GM12878 (cell line): ENCODE measurements around the gene LRSAM1. TPM values are rescaled to one million over a fixed set of nuclear protein-coding genes. Genes with fewer than 3 reads are reported as not detected.

Experiments
- ATAC-seq: fragments of 200-7000 bp; cut with Tn5 transposase; 3 replicates; pipeline ENCODE4 v1.9.1; 2020; ENCODE audit warnings: mild to moderate bottlenecking, moderate library complexity
- BruUV-seq: library from RNA; stranded (reverse); fragments of 400-500 nt; replicated peaks from 2 replicates; lab custom pipeline; 2021; lab: Mats Ljungman, UMichigan
- CTCF ChIA-PET: fragments of 300-600 bp; sonication (Branson Sonifier 250); formaldehyde crosslinking; extraction: SDS; loops from one replicate; lab custom pipeline; 2021; ENCODE audit warnings: inconsistent platforms; lab: Yijun Ruan, JAX
- POLR2A ChIA-PET: fragments of 350-600 bp; formaldehyde crosslinking; extraction: SDS; loops from one replicate; lab custom pipeline; 2021; ENCODE audit warnings: inconsistent platforms; lab: Charles Lee
- RAD21 ChIA-PET: fragments of 300-600 bp; sonication (Branson Sonifier 250); formaldehyde crosslinking; loops from one replicate; lab custom pipeline; 2023; ENCODE audit warnings: antibody characterized with exemption; ENCODE audit not compliant: unreplicated experiment; lab: Charles Lee
- SMC1A ChIA-PET: fragments of 300-600 bp; sonication (Branson Sonifier 250); formaldehyde crosslinking; loops from one replicate; lab custom pipeline; 2023; ENCODE audit not compliant: unreplicated experiment, uncharacterized antibody; lab: Charles Lee
- DNase-seq: peaks from one replicate; pipeline ENCODE4 v3.0.0-alpha.2; 2011; ENCODE audit warnings: low read depth, low spot score
- FAIRE-seq: peaks from 3 replicates; lab custom pipeline; 2011; peaks lifted over from hg19 to GRCh38; lab: Jason Lieb, UNC
- H2AFZ ChIP-seq: 2 replicates; pipeline ENCODE4 v1.6.0; 2011; ENCODE audit warnings: low read depth, low read length, control low read depth; ENCODE audit not compliant: control insufficient read depth
- H3K27ac ChIP-seq: 2 replicates; pipeline ENCODE4 v1.5.1; 2011; ENCODE audit warnings: control low read depth; ENCODE audit not compliant: control insufficient read depth, insufficient read depth
- H3K27me3 ChIP-seq, 2 experiments: replicated peaks in 1 of 2; 2 replicates each; pipeline versions ENCODE4 v1.6.0 to v1.6.1; 2011; ENCODE audit warnings: low read length in 1 of 2; ENCODE audit not compliant: control insufficient read depth in 2 of 2, insufficient read depth in 2 of 2
- H3K36me3 ChIP-seq, 2 experiments: 2 replicates each; pipeline ENCODE4 v1.5.1; 2011; ENCODE audit warnings: low read length in 1 of 2; ENCODE audit not compliant: control insufficient read depth in 2 of 2, insufficient read depth in 2 of 2
- H3K4me1 ChIP-seq: 2 replicates; pipeline ENCODE4 v1.6.1; 2011; ENCODE audit warnings: mild to moderate bottlenecking, low read length, moderate library complexity, mixed read lengths; ENCODE audit not compliant: control insufficient read depth, insufficient read depth
- H3K4me2 ChIP-seq: 2 replicates; pipeline ENCODE4 v1.6.0; 2011; ENCODE audit warnings: control low read depth; ENCODE audit not compliant: control insufficient read depth, insufficient read depth
- H3K4me3 ChIP-seq: fragments of 200-600 bp; sonication (generic); 2 replicates; pipeline ENCODE4 v1.5.1; 2016
- H3K79me2 ChIP-seq: 2 replicates; pipeline ENCODE4 v1.6.0; 2011; ENCODE audit warnings: low read length; ENCODE audit not compliant: control insufficient read depth, insufficient read depth
- H3K9ac ChIP-seq: 2 replicates; pipeline ENCODE4 v1.8.0; 2011; ENCODE audit warnings: low read length, control low read depth, mixed read lengths; ENCODE audit not compliant: control insufficient read depth, insufficient read depth
- H3K9me3 ChIP-seq: replicated peaks from 3 replicates; pipeline ENCODE4 v1.5.1; 2011; ENCODE audit warnings: mild to moderate bottlenecking, low read length; ENCODE audit not compliant: control insufficient read depth, insufficient read depth
- H4K20me1 ChIP-seq: 2 replicates; pipeline ENCODE4 v1.6.0; 2011; ENCODE audit not compliant: control insufficient read depth, insufficient read depth
- ATF7 ChIP-seq: fragments of 450-650 bp; IDR thresholded peaks from 2 replicates; pipeline ENCODE4 v1.6.1; 2016; ENCODE audit warnings: low read depth, mild to moderate bottlenecking
- BCL3 ChIP-seq: IDR thresholded peaks from 2 replicates; pipeline ENCODE4 v1.6.1; 2011; ENCODE audit warnings: borderline replicate concordance, low read depth, mild to moderate bottlenecking, moderate library complexity, low read length; ENCODE audit not compliant: insufficient read depth, poor library complexity, severe bottlenecking
- BCLAF1 ChIP-seq: fragments of 450-650 bp; IDR thresholded peaks from 2 replicates; pipeline ENCODE4 v1.6.1; 2017; ENCODE audit warnings: antibody characterized with exemption, mild to moderate bottlenecking, moderate library complexity
- CBX5 ChIP-seq: sonication (generic); IDR thresholded peaks from 2 replicates; pipeline ENCODE4 v1.6.1; 2016; ENCODE audit warnings: low read depth, moderate library complexity, mild to moderate bottlenecking, inconsistent platforms
- E2F4 ChIP-seq: IDR thresholded peaks from 2 replicates; pipeline ENCODE4 v1.6.1; 2012; ENCODE audit warnings: low read depth, low read length, improper control_type of control experiment
- EGR1 ChIP-seq, 2 experiments: IDR thresholded peaks; 1 replicate in 1 of 2; 2 replicates in 1 of 2; pipeline ENCODE4 v1.6.1; 2011 to 2012; ENCODE audit warnings: low read depth in 2 of 2, low read length in 2 of 2, borderline replicate concordance in 1 of 2, mild to moderate bottlenecking in 1 of 2, moderate library complexity in 1 of 2
- ESRRA ChIP-seq: IDR thresholded peaks from 2 replicates; pipeline ENCODE4 v1.6.1; 2012; ENCODE audit warnings: mild to moderate bottlenecking, low read length, improper control_type of control experiment
- ETV6 ChIP-seq, 2 experiments: fragments of 450-650 bp in 1 of 2; IDR thresholded peaks in 1 of 2; conservative IDR thresholded peaks in 1 of 2; 2 replicates each; pipeline ENCODE4 v1.6.1; 2014; ENCODE audit warnings: antibody characterized with exemption in 1 of 2, borderline replicate concordance in 1 of 2, low read depth in 1 of 2, mild to moderate bottlenecking in 1 of 2, moderate library complexity in 1 of 2
- HDGF ChIP-seq: fragments of 450-650 bp; IDR thresholded peaks from 2 replicates; pipeline ENCODE4 v1.6.1; 2016; ENCODE audit warnings: antibody characterized with exemption
- IKZF1 ChIP-seq: fragments of 450-650 bp; conservative IDR thresholded peaks from 2 replicates; pipeline ENCODE4 v1.6.1; 2017; ENCODE audit warnings: antibody characterized with exemption, mild to moderate bottlenecking
- NFXL1 ChIP-seq: fragments of 450-650 bp; IDR thresholded peaks from 2 replicates; pipeline ENCODE4 v1.6.1; 2017; ENCODE audit warnings: antibody characterized with exemption, mild to moderate bottlenecking, borderline replicate concordance
- NR2F1 ChIP-seq: fragments of 450-650 bp; conservative IDR thresholded peaks from 2 replicates; pipeline ENCODE4 v1.6.1; 2017; ENCODE audit warnings: mild to moderate bottlenecking
- STAT3 ChIP-seq: IDR thresholded peaks from 2 replicates; pipeline ENCODE4 v1.6.1; 2011; ENCODE audit warnings: low read depth, low read length, improper control_type of control experiment
- TARDBP ChIP-seq: IDR thresholded peaks from 2 replicates; pipeline ENCODE4 v1.6.1; 2016; ENCODE audit warnings: borderline replicate concordance
- ZBTB33 ChIP-seq: fragments of 450-650 bp; IDR thresholded peaks from 2 replicates; pipeline ENCODE4 v1.6.1; 2017; ENCODE audit warnings: mild to moderate bottlenecking
- ZNF384 ChIP-seq: IDR thresholded peaks from 2 replicates; pipeline ENCODE4 v1.6.1; 2012; ENCODE audit warnings: low read depth, mild to moderate bottlenecking, low read length, improper control_type of control experiment, borderline replicate concordance
- WGBS: methylation state at CpG from one replicate; pipeline ENCODE4 v1.1.6; 2016; ENCODE audit warnings: low lambda C conversion rate; ENCODE audit not compliant: insufficient replicate concordance, insufficient coverage; ENCODE audit errors: missing lambda C conversion rate; 5-methylcytosine and 5-hydroxymethylcytosine counted together
- in situ Hi-C: fragments of 300-500 bp; cut with MboI; formaldehyde crosslinking; loops from 9 replicates; pipeline ENCODE4 v1.14.3; 2018; ENCODE audit warnings: mixed read lengths
- intact Hi-C: fragments of 100-400 bp; cut with micrococcal nuclease; formaldehyde crosslinking; loops from one replicate; pipeline ENCODE4 v1.14.2; 2022; ENCODE audit not compliant: unreplicated experiment
- polyA plus RNA-seq, 11 experiments: library from polyadenylated mRNA; depleted of rRNA in 4 of 11; unstranded in 6 of 11; stranded (reverse) in 5 of 11; fragments of >200 nt; fragmentation: Nextera tagmentation in 4 of 11; fragmentation: Illumina TruSeq in 1 of 11; extraction: Ambion mirVana in 4 of 11; extraction: Trizol in 1 of 11; gene quantifications; 1 replicate in 1 of 11; 2 replicates in 10 of 11; pipeline versions ENCODE4 v1.2.1 to v1.2.3, GENCODE V29; 2011 to 2016; ENCODE audit warnings: inconsistent platforms in 2 of 11, missing spikeins in 2 of 11, low read depth in 1 of 11
- total RNA-seq, 4 experiments: library from RNA; depleted of rRNA in 3 of 4; stranded (reverse); fragments of >200 nt in 3 of 4; fragmentation: Illumina TruSeq in 1 of 4; extraction: Trizol in 1 of 4; gene quantifications; 2 replicates each; pipeline versions ENCODE4 v1.2.1 to v1.2.3, GENCODE V29; 2013 to 2021

LRSAM1 gene
- total and polyA plus RNA-seq, 10 of the 15 experiments (the other 5 are each of a cell fraction or from before 2014, with no cell fraction given) = 0.14 to 23.4 (median 11.7) TPM

- no peaks in the 10 kb centered on the region for H3K27me3 ChIP-seq
- intact Hi-C loops (no loop called here), in situ Hi-C loops (no loop called here)
- no peaks in the 10 kb centered on the region for H4K20me1 ChIP-seq
- no peaks in the 10 kb centered on the region for H3K36me3 ChIP-seq
- no peak overlapping the region for H3K9ac ChIP-seq
- ChIA-PET CTCF (no interaction called here), SMC1A (no interaction called here), POLR2A (no interaction called here), RAD21 (no interaction called here)
- no peaks in the 10 kb centered on the region for H3K79me2 ChIP-seq
- BruUV-seq = no TSS peak
- no peaks in the 10 kb centered on the region for H3K4me1 ChIP-seq
- H2AFZ ChIP-seq = no peak overlapping the region
- H3K4me2 ChIP-seq = no peak overlapping the region
- H3K27ac ChIP-seq = no peak overlapping the region
- DNase-seq (no peak), FAIRE-seq (no peak), ATAC-seq (no peak)
- no peaks in the 10 kb centered on the region; the same call in 2 of the 3 replicates for H3K9me3 ChIP-seq
- no peak overlapping the region for H3K4me3 ChIP-seq
- 45% methylated on average over 14 of the region's 14 CpGs for WGBS
- TF ChIP-seq HDGF (no peak), ETV6 (conservative IDR thresholded peaks at IDR 0.05 in 1 of 2, IDR thresholded peaks at IDR 0.05 in 1 of 2; ENCODE audit: borderline replicate concordance in 1 of 2, low read depth in 1 of 2) (no peak), ZNF384 (no peak), NR2F1 (no peak), ATF7 (no peak), ZBTB33 (no peak), BCLAF1 (no peak), NFXL1 (no peak), STAT3 (no peak), IKZF1 (no peak), TARDBP (no peak), EGR1 (IDR thresholded peaks at IDR 0.05; ENCODE audit: borderline replicate concordance in 1 of 2, low read depth in 2 of 2, low read length in 2 of 2) (no peak), E2F4 (no peak), ESRRA (no peak), CBX5 (no peak), BCL3 (no peak)
These were observed 79.1 kb downstream of the LRSAM1 start for GRCh38 chr9:127530206-127530941.
